GM23338 (cell line): ENCODE results near the gene AKTIP. TPM values are rescaled to one million over a fixed set of nuclear protein-coding genes. Genes with fewer than 3 reads are reported as not detected.

Experiments
- ATAC-seq: fragments of 200-7000 bp; cut with Tn5 transposase; 3 replicates; pipeline ENCODE4 v1.9.1; 2020
- DNase-seq: peaks from one replicate; pipeline ENCODE4 v3.0.0-alpha.2; 2015; ENCODE audit warnings: low spot score
- H2AFZ ChIP-seq: fragments of 200-600 bp; sonication (generic); 2 replicates; pipeline ENCODE4 v1.8.0; 2016; ENCODE audit warnings: antibody characterized with exemption, mild to moderate bottlenecking, moderate library complexity
- H3F3A ChIP-seq: fragments of 200-600 bp; sonication (generic); replicated peaks from 2 replicates; pipeline ENCODE4 v1.8.0; 2017; ENCODE audit warnings: antibody characterized with exemption, mixed run types, low read depth
- H3K27ac ChIP-seq: fragments of 200-600 bp; sonication (generic); 2 replicates; pipeline ENCODE4 v1.6.1; 2016; ENCODE audit warnings: low read depth
- H3K27me3 ChIP-seq: fragments of 200-600 bp; sonication (generic); 2 replicates; pipeline ENCODE4 v1.8.0; 2016; ENCODE audit warnings: mild to moderate bottlenecking, mixed run types, moderate library complexity; ENCODE audit not compliant: insufficient read depth
- H3K36me3 ChIP-seq: fragments of 200-600 bp; sonication (generic); 2 replicates; pipeline ENCODE4 v1.8.0; 2016; ENCODE audit warnings: mild to moderate bottlenecking; ENCODE audit not compliant: insufficient read depth
- H3K4me1 ChIP-seq: fragments of 200-600 bp; sonication (generic); 2 replicates; pipeline ENCODE4 v1.8.0; 2016; ENCODE audit warnings: mild to moderate bottlenecking, moderate library complexity; ENCODE audit not compliant: insufficient read depth
- H3K4me2 ChIP-seq: fragments of 200-600 bp; sonication (generic); 2 replicates; pipeline ENCODE4 v1.7.1; 2017; ENCODE audit warnings: mixed run types
- H3K4me3 ChIP-seq: fragments of 200-600 bp; sonication (generic); 2 replicates; pipeline ENCODE4 v1.6.1; 2016; ENCODE audit warnings: mixed run types
- H3K79me2 ChIP-seq: fragments of 200-600 bp; sonication (generic); replicated peaks from 2 replicates; pipeline ENCODE4 v1.8.0; 2017; ENCODE audit warnings: mild to moderate bottlenecking; ENCODE audit not compliant: insufficient read depth
- H3K9me2 ChIP-seq: fragments of 200-600 bp; sonication (generic); 2 replicates; pipeline ENCODE4 v1.8.0; 2017; ENCODE audit not compliant: insufficient read depth
- H4K20me1 ChIP-seq: fragments of 200-600 bp; sonication (generic); replicated peaks from 2 replicates; pipeline ENCODE4 v1.8.0; 2017; ENCODE audit warnings: mild to moderate bottlenecking; ENCODE audit not compliant: insufficient read depth
- H3K27ac Mint-ChIP-seq: 2 replicates; pipeline ENCODE4 v1.8.0; 2020; ENCODE audit warnings: inconsistent platforms, mild to moderate bottlenecking, moderate library complexity, mixed read lengths
- H3K27me3 Mint-ChIP-seq: 3 replicates; pipeline ENCODE4 v1.8.0; 2022; ENCODE audit warnings: low read depth, mild to moderate bottlenecking, moderate library complexity, mixed read lengths, inconsistent platforms; ENCODE audit not compliant: insufficient read depth, poor library complexity
- H3K36me3 Mint-ChIP-seq: 3 replicates; pipeline ENCODE4 v1.8.0; 2021; ENCODE audit warnings: low read depth, mild to moderate bottlenecking, inconsistent platforms, moderate library complexity, mixed read lengths
- H3K4me1 Mint-ChIP-seq: 3 replicates; pipeline ENCODE4 v1.8.0; 2020; ENCODE audit warnings: mild to moderate bottlenecking, inconsistent platforms, mixed read lengths
- H3K4me3 Mint-ChIP-seq: 3 replicates; pipeline ENCODE4 v1.8.0; 2021; ENCODE audit warnings: moderate library complexity, mild to moderate bottlenecking, inconsistent platforms, mixed read lengths
- H3K9me3 Mint-ChIP-seq: 3 replicates; pipeline ENCODE4 v1.8.0; 2020; ENCODE audit warnings: moderate library complexity, mild to moderate bottlenecking, inconsistent platforms, mixed read lengths
- EZH2 ChIP-seq: fragments of 200-600 bp; sonication (generic); IDR thresholded peaks from one replicate; pipeline ENCODE4 v1.8.0; 2017; ENCODE audit warnings: antibody characterized with exemption, mild to moderate bottlenecking, low read depth; ENCODE audit not compliant: unreplicated experiment
- EZH2phosphoT487 ChIP-seq: fragments of 200-600 bp; sonication (generic); IDR thresholded peaks from one replicate; pipeline ENCODE4 v1.8.1; 2018; ENCODE audit warnings: antibody characterized with exemption; ENCODE audit not compliant: unreplicated experiment
- JUNB ChIP-seq: IDR thresholded peaks from one replicate; pipeline ENCODE4 v1.6.1; 2016; ENCODE audit warnings: antibody characterized with exemption; ENCODE audit not compliant: unreplicated experiment
- NANOG ChIP-seq: IDR thresholded peaks from 2 replicates; pipeline ENCODE4 v1.6.1; 2016; ENCODE audit warnings: antibody characterized with exemption, borderline replicate concordance
- ZNF331 ChIP-seq: fragments of 250-450 bp; sonication (Bioruptor Pico); IDR thresholded peaks from 2 replicates; pipeline ENCODE4 v1.5.0; 2020; ENCODE audit warnings: low read depth, mild to moderate bottlenecking, moderate library complexity
- polyA plus RNA-seq: library from polyadenylated mRNA; unstranded; fragments of >200 nt; fragmentation: Nextera tagmentation; extraction: Ambion mirVana; gene quantifications from 2 replicates; pipeline ENCODE4 v1.2.1, GENCODE V29; 2016
- total RNA-seq: library from RNA; depleted of rRNA; stranded (reverse); fragments of >200 nt; shearing (Covaris generic); gene quantifications from 2 replicates; pipeline ENCODE4 v1.2.3, GENCODE V29; 2014
- TF ChIP-seq, protein P1 (sequence below), 2 experiments: fragments of 200-600 bp in 1 of 2; sonication (generic) in 1 of 2; conservative IDR thresholded peaks; 2 replicates each; pipeline versions ENCODE4 v1.5.1 to v1.6.1; 2016 to 2017; ENCODE audit warnings: antibody characterized with exemption in 2 of 2, low read depth in 2 of 2, mild to moderate bottlenecking in 2 of 2, moderate library complexity in 1 of 2
- TF ChIP-seq, protein P2 (sequence below): fragments of 250-450 bp; sonication (Bioruptor Pico); IDR thresholded peaks from 2 replicates; pipeline ENCODE4 v1.5.0; 2020; ENCODE audit warnings: mild to moderate bottlenecking, moderate library complexity

AKTIP gene
- total and polyA plus RNA-seq, 2 experiments from 2014 or later, result 17.3 to 21.6 TPM

GRCh38 chr16:53480394-53480793 lies 22.6 kb downstream of the AKTIP start:
- peaks cover 4% of the 10 kb centered on the region for H3K27me3 Mint-ChIP-seq
- peaks cover 50% of the 10 kb centered on the region for H3K36me3 ChIP-seq
- no peak overlapping the region for H3K27ac ChIP-seq
- no peak for ATAC-seq
- H3K4me2 ChIP-seq, result no peak overlapping the region
- no peaks in the 10 kb centered on the region for H3K9me2 ChIP-seq
- H3F3A ChIP-seq, result no peaks in the 10 kb centered on the region
- TF ChIP-seq, protein P1, sequence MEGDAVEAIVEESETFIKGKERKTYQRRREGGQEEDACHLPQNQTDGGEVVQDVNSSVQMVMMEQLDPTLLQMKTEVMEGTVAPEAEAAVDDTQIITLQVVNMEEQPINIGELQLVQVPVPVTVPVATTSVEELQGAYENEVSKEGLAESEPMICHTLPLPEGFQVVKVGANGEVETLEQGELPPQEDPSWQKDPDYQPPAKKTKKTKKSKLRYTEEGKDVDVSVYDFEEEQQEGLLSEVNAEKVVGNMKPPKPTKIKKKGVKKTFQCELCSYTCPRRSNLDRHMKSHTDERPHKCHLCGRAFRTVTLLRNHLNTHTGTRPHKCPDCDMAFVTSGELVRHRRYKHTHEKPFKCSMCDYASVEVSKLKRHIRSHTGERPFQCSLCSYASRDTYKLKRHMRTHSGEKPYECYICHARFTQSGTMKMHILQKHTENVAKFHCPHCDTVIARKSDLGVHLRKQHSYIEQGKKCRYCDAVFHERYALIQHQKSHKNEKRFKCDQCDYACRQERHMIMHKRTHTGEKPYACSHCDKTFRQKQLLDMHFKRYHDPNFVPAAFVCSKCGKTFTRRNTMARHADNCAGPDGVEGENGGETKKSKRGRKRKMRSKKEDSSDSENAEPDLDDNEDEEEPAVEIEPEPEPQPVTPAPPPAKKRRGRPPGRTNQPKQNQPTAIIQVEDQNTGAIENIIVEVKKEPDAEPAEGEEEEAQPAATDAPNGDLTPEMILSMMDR (conservative IDR thresholded peaks at IDR 0.05; ENCODE audit: low read depth in 2 of 2), result no peak
- TF ChIP-seq NANOG, result no peak
- TF ChIP-seq EZH2, result no peak
- TF ChIP-seq, protein P2, sequence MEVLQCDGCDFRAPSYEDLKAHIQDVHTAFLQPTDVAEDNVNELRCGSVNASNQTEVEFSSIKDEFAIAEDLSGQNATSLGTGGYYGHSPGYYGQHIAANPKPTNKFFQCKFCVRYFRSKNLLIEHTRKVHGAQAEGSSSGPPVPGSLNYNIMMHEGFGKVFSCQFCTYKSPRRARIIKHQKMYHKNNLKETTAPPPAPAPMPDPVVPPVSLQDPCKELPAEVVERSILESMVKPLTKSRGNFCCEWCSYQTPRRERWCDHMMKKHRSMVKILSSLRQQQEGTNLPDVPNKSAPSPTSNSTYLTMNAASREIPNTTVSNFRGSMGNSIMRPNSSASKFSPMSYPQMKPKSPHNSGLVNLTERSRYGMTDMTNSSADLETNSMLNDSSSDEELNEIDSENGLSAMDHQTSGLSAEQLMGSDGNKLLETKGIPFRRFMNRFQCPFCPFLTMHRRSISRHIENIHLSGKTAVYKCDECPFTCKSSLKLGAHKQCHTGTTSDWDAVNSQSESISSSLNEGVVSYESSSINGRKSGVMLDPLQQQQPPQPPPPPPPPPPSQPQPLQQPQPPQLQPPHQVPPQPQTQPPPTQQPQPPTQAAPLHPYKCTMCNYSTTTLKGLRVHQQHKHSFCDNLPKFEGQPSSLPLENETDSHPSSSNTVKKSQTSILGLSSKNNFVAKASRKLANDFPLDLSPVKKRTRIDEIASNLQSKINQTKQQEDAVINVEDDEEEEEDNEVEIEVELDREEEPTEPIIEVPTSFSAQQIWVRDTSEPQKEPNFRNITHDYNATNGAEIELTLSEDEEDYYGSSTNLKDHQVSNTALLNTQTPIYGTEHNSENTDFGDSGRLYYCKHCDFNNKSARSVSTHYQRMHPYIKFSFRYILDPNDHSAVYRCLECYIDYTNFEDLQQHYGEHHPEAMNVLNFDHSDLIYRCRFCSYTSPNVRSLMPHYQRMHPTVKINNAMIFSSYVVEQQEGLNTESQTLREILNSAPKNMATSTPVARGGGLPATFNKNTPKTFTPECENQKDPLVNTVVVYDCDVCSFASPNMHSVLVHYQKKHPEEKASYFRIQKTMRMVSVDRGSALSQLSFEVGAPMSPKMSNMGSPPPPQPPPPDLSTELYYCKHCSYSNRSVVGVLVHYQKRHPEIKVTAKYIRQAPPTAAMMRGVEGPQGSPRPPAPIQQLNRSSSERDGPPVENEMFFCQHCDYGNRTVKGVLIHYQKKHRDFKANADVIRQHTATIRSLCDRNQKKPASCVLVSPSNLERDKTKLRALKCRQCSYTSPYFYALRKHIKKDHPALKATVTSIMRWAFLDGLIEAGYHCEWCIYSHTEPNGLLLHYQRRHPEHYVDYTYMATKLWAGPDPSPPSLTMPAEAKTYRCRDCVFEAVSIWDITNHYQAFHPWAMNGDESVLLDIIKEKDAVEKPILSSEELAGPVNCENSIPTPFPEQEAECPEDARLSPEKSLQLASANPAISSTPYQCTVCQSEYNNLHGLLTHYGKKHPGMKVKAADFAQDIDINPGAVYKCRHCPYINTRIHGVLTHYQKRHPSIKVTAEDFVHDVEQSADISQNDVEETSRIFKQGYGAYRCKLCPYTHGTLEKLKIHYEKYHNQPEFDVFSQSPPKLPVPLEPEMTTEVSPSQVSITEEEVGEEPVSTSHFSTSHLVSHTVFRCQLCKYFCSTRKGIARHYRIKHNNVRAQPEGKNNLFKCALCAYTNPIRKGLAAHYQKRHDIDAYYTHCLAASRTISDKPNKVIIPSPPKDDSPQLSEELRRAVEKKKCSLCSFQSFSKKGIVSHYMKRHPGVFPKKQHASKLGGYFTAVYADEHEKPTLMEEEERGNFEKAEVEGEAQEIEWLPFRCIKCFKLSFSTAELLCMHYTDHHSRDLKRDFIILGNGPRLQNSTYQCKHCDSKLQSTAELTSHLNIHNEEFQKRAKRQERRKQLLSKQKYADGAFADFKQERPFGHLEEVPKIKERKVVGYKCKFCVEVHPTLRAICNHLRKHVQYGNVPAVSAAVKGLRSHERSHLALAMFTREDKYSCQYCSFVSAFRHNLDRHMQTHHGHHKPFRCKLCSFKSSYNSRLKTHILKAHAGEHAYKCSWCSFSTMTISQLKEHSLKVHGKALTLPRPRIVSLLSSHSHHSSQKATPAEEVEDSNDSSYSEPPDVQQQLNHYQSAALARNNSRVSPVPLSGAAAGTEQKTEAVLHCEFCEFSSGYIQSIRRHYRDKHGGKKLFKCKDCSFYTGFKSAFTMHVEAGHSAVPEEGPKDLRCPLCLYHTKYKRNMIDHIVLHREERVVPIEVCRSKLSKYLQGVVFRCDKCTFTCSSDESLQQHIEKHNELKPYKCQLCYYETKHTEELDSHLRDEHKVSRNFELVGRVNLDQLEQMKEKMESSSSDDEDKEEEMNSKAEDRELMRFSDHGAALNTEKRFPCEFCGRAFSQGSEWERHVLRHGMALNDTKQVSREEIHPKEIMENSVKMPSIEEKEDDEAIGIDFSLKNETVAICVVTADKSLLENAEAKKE, result no peak
- no peak for TF ChIP-seq JUNB
- no peak for TF ChIP-seq ZNF331 (CRISPR knock-in tag)
- TF ChIP-seq EZH2phosphoT487, result no peak
- H3K36me3 Mint-ChIP-seq, result peaks cover 64% of the 10 kb centered on the region
- H2AFZ ChIP-seq, result no peak overlapping the region
- H3K4me1 Mint-ChIP-seq, result no peaks in the 10 kb centered on the region
- no peak overlapping the region for H3K4me3 Mint-ChIP-seq
- H3K27me3 ChIP-seq, result no peaks in the 10 kb centered on the region
- H4K20me1 ChIP-seq, result peaks cover 8% of the 10 kb centered on the region; the same call in 1 of the 2 replicates
- no peak overlapping the region for H3K27ac Mint-ChIP-seq
- H3K79me2 ChIP-seq, result no peaks in the 10 kb centered on the region
- no peaks in the 10 kb centered on the region for H3K4me1 ChIP-seq
- peaks cover 1% of the 10 kb centered on the region; the same call in 1 of the 3 replicates for H3K9me3 Mint-ChIP-seq
- DNase-seq, result no peak
- no peak overlapping the region for H3K4me3 ChIP-seq
